Ovary (tissue), 3 donors: ENCODE results near the gene PER2.

ENCODE experiments used
- CTCF ChIP-seq, 3 donors: fragments of 450-650 bp in 2 of 3; fragments of 200-600 bp in 1 of 3; IDR thresholded peaks; one replicate each; pipeline versions ENCODE4 v1.5.1 to v1.8.0; 2016 to 2022; ENCODE audit warnings: antibody characterized with exemption in 3 of 3, mild to moderate bottlenecking in 1 of 3
- EP300 ChIP-seq: sonication (generic); formaldehyde crosslinking; IDR thresholded peaks from one replicate; pipeline ENCODE4 v1.6.1; 2017; ENCODE audit warnings: antibody characterized with exemption
- POLR2A ChIP-seq: fragments of 450-650 bp; IDR thresholded peaks from one replicate; pipeline ENCODE4 v1.6.1; 2017; ENCODE audit warnings: antibody characterized with exemption, mild to moderate bottlenecking, moderate library complexity
- donor health status: DM: no; HTN: no; CAD: no.

- TF ChIP-seq CTCF (IDR thresholded peaks at IDR 0.05) (no peak), EP300 (no peak), POLR2A (no peak)
These were observed 46.5 kb upstream of the PER2 start for GRCh38 chr2:238334885-238335284.
